Transverse colon (tissue), 4 donors: Measurements from ENCODE around the gene CRYBG1. TPM values are rescaled to one million over a fixed set of nuclear protein-coding genes. Genes with fewer than 3 reads are reported as not detected.

Source experiments
- DNase-seq: peaks from one replicate; pipeline ENCODE4 v3.0.0-alpha.2; 2019
- H3K27ac ChIP-seq, 4 donors: fragments of 200-600 bp; sonication (generic); 2 replicates each; pipeline ENCODE4 v1.5.1; 2016 to 2018; ENCODE audit warnings: inconsistent platforms in 4 of 4
- H3K27me3 ChIP-seq: fragments of 200-600 bp; sonication (generic); 2 replicates; pipeline ENCODE4 v1.5.1; 2017; ENCODE audit warnings: inconsistent platforms
- H3K36me3 ChIP-seq, 4 donors: fragments of 200-600 bp; sonication (generic); 2 replicates each; pipeline ENCODE4 v1.5.1; 2017 to 2019; ENCODE audit warnings: inconsistent platforms in 4 of 4
- H3K4me1 ChIP-seq, 4 donors: fragments of 200-600 bp; sonication (generic); 2 replicates each; pipeline ENCODE4 v1.5.1; 2017 to 2020; ENCODE audit warnings: inconsistent platforms in 4 of 4
- H3K4me3 ChIP-seq, 4 donors: fragments of 200-600 bp; sonication (generic); 1 replicate in 1 of 4; 2 replicates in 3 of 4; pipeline versions ENCODE4 v1.5.1 to v1.6.1; 2017 to 2019; ENCODE audit warnings: inconsistent platforms in 4 of 4
- H3K9me3 ChIP-seq, 2 donors: fragments of 200-600 bp; sonication (generic); 2 replicates each; pipeline ENCODE4 v1.5.1; 2017 to 2019; ENCODE audit warnings: inconsistent platforms in 2 of 2
- CTCF ChIP-seq, 5 experiments: fragments of 200-600 bp in 3 of 5; fragments of 450-650 bp in 2 of 5; sonication (generic) in 3 of 5; IDR thresholded peaks; 1 replicate in 2 of 5; 2 replicates in 3 of 5; pipeline ENCODE4 v1.5.1; 2016 to 2017; ENCODE audit warnings: antibody characterized with exemption in 5 of 5, inconsistent platforms in 3 of 5, mild to moderate bottlenecking in 2 of 5, moderate library complexity in 1 of 5
- EP300 ChIP-seq: sonication (generic); formaldehyde crosslinking; IDR thresholded peaks from one replicate; pipeline ENCODE4 v1.6.1; 2017; ENCODE audit warnings: antibody characterized with exemption, low read depth
- POLR2A ChIP-seq: fragments of 450-650 bp; IDR thresholded peaks from one replicate; pipeline ENCODE4 v1.6.1; 2016; ENCODE audit warnings: antibody characterized with exemption, mild to moderate bottlenecking, moderate library complexity
- POLR2AphosphoS5 ChIP-seq, 3 donors: sonication (generic); formaldehyde crosslinking; IDR thresholded peaks; one replicate each; pipeline ENCODE4 v1.6.1; 2016; ENCODE audit warnings: antibody characterized with exemption in 3 of 3
- WGBS, 2 donors: methylation state at CpG; one replicate each; pipeline ENCODE4 v1.1.5; 2018; ENCODE audit warnings: low coverage in 1 of 2; 5-methylcytosine and 5-hydroxymethylcytosine counted together
- in situ Hi-C, 4 donors: fragments of 200-750 bp; cut with MboI; loops; one replicate each; pipeline versions ENCODE4 v1.15.0 to v1.15.1; 2017; ENCODE audit warnings: low sequenced_read_pairs in 3 of 4, low pct_ligation_motif_present in 1 of 4, low pct_unique_long_range_greater_than_20kb in 1 of 4
- intact Hi-C: fragments of 100-400 bp; cut with DNase I; formaldehyde crosslinking; loops from one replicate; pipeline ENCODE4 v1.15.1; 2023; ENCODE audit warnings: low total_unique reads
- small RNA-seq, 4 donors: library from RNA; depleted of rRNA; stranded (forward); fragments of <200 nt; gene quantifications; one replicate each; pipeline ENCODE3, GENCODE V24; 2016
- total RNA-seq, 4 donors: library from RNA; depleted of rRNA; stranded (reverse); fragments of >200 nt; gene quantifications; one replicate each; pipeline ENCODE4 v1.1.0, GENCODE V29; 2016

Gene CRYBG1
- total RNA-seq, 4 donors from 2014 or later = 64.3 to 112 (median 70.2) TPM

GRCh38 chr6:106618324-106618723 is 257.8 kb downstream of the CRYBG1 start:
- in situ Hi-C loops = loop anchor here in 1 of 4 donors (25.0 kb wide), 1 partner anchor 369 kb away; no protein-coding TSS in a partner anchor
- no peaks in the 10 kb centered on the region for H3K27me3 ChIP-seq
- no peaks in the 10 kb centered on the region for H3K9me3 ChIP-seq
- peaks cover 0 to 8% (median 0%) of the 10 kb centered on the region in 4 donors for H3K4me1 ChIP-seq
- no peak overlapping the region for H3K27ac ChIP-seq
- DNase-seq = no peak
- no peak overlapping the region for H3K4me3 ChIP-seq
- TF ChIP-seq CTCF (IDR thresholded peaks at IDR 0.05) (no peak), POLR2A (no peak), EP300 (no peak), POLR2AphosphoS5 (IDR thresholded peaks at IDR 0.05) (no peak)
- intact Hi-C loops = no loop called here
- peaks cover 0 to 5% (median 0%) of the 10 kb centered on the region in 4 donors for H3K36me3 ChIP-seq
- WGBS, 2 donors = 41 to 62% methylated on average over 2 to 3 of the region's 3 CpGs

GRCh38 chr6:106619223-106619622 is 258.7 kb downstream of the CRYBG1 start:
- intact Hi-C loops = no loop called here
- no peak for DNase-seq
- in situ Hi-C loops = loop anchor here in 1 of 4 donors (25.0 kb wide), 1 partner anchor 368 kb away; no protein-coding TSS in a partner anchor
- H3K9me3 ChIP-seq = no peaks in the 10 kb centered on the region
- no peak overlapping the region for H3K27ac ChIP-seq
- 67 to 88% methylated on average over 1 of the region's 1 CpG for WGBS, 2 donors
- peaks cover 0 to 5% (median 0%) of the 10 kb centered on the region in 4 donors for H3K36me3 ChIP-seq
- H3K4me3 ChIP-seq = no peak overlapping the region
- TF ChIP-seq EP300 (no peak), CTCF (IDR thresholded peaks at IDR 0.05) (no peak), POLR2AphosphoS5 (IDR thresholded peaks at IDR 0.05) (no peak), POLR2A (no peak)
- no peaks in the 10 kb centered on the region for H3K27me3 ChIP-seq
- H3K4me1 ChIP-seq = peaks cover 0 to 8% (median 0%) of the 10 kb centered on the region in 4 donors

- Histone ChIP-seq H3K9me3 (no peaks in the 10 kb centered on the region), H3K27ac (no peak overlapping the region), H3K36me3 (peaks cover 0 to 5% (median 0%) of the 10 kb centered on the region in 4 donors), H3K4me1 (peaks cover 0 to 8% (median 0%) of the 10 kb centered on the region in 4 donors), H3K4me3 (no peak overlapping the region), H3K27me3 (no peaks in the 10 kb centered on the region)
- intact Hi-C loops = no loop called here
- DNase-seq = no peak
- in situ Hi-C loops = loop anchor here in 1 of 4 donors (25.0 kb wide), 1 partner anchor 366 kb away; no protein-coding TSS in a partner anchor
- 73 to 74% methylated on average over 3 of the region's 3 CpGs for WGBS, 2 donors
- TF ChIP-seq CTCF (IDR thresholded peaks at IDR 0.05) (no peak), POLR2AphosphoS5 (IDR thresholded peaks at IDR 0.05) (no peak), EP300 (no peak), POLR2A (no peak)
Observed at GRCh38 chr6:106620931-106621672, 260.6 kb downstream of the CRYBG1 start.

Small RNA genes within 50 kb of the gene (small RNA-seq; reads per million reads assigned to genes)
- gene RF00019 = 0 reads per million in 4 donors
- 0 reads per million in 4 donors for gene RNA5SP211
- 0 reads per million in 4 donors for gene RNU6-527P

Other genes with a start within 250 kb of the CRYBG1 start
- gene ATG5, start 35.0 kb upstream of the CRYBG1 start, total RNA-seq = 10 to 100 TPM; 21.7 to 56.4 (median 44.9) TPM